Activated CD4-positive, alpha-beta T cell treated with anti-CD3 and anti-CD28 coated beads, Interleukin-2, amount 10 ng/mL, durations not matched to agents 7 days and 5 days (primary cell): ENCODE results near the gene FHIT. TPM values are rescaled to one million over a fixed set of nuclear protein-coding genes. Genes with fewer than 3 reads are reported as not detected.

ENCODE experiments used
- CTCF ChIA-PET: fragments of 350-600 bp; sonication (Branson Sonifier 250); formaldehyde crosslinking; loops from one replicate; lab custom pipeline; 2021; ENCODE audit warnings: antibody characterized with exemption; lab: Charles Lee
- POLR2A ChIA-PET: fragments of 350-600 bp; sonication (Branson Sonifier 250); formaldehyde crosslinking; loops from one replicate; lab custom pipeline; 2021; ENCODE audit warnings: antibody characterized with exemption; lab: Charles Lee
- DNase-seq: peaks from one replicate; pipeline ENCODE4 v3.0.0-alpha.2; 2020
- H3K27ac Mint-ChIP-seq: one replicate; pipeline ENCODE4 v1.8.0; 2021; ENCODE audit warnings: mild to moderate bottlenecking, moderate library complexity, mixed read lengths
- H3K27me3 Mint-ChIP-seq: one replicate; pipeline ENCODE4 v1.8.0; 2021; ENCODE audit warnings: mixed read lengths
- H3K36me3 Mint-ChIP-seq: one replicate; pipeline ENCODE4 v1.8.0; 2021; ENCODE audit warnings: low read depth, mixed read lengths
- H3K4me1 Mint-ChIP-seq: one replicate; pipeline ENCODE4 v1.8.0; 2021; ENCODE audit warnings: mixed read lengths
- H3K4me3 Mint-ChIP-seq: one replicate; pipeline ENCODE4 v1.8.0; 2021; ENCODE audit warnings: mild to moderate bottlenecking, moderate library complexity, mixed read lengths
- H3K9me3 Mint-ChIP-seq: one replicate; pipeline ENCODE4 v1.8.0; 2021; ENCODE audit warnings: mixed read lengths
- total RNA-seq, 2 experiments: library from RNA; stranded (reverse); gene quantifications; one replicate each; pipeline ENCODE4 v1.2.3, GENCODE V29; 2021

Gene FHIT
- total RNA-seq, 2 experiments from 2014 or later = 39.4 to 41.2 TPM

DNA sequence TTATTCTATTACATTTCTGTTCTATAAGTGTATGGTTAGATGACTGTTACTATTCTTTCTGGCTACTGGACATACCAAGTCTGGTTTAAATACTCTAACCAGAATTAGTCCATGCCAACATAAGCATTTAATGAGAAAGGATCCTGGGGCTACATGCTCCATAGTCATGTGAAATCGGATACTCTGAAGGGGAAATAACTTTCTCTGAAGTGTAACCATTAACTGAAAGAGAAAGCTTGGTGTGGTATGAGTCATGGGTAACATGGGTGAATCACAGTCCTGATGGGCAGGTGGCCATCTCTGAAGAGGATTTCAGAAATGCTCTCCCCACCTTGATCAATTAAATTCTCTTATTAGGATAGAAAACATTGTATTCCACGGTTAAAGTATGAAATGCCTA, 69.4 kb downstream of the FHIT start:
- POLR2A ChIA-PET = no interaction called here
- H3K4me1 Mint-ChIP-seq = peaks cover 12% of the 10 kb centered on the region
- no peak overlapping the region for H3K27ac Mint-ChIP-seq
- no peaks in the 10 kb centered on the region for H3K36me3 Mint-ChIP-seq
- DNase-seq = no peak
- H3K4me3 Mint-ChIP-seq = no peak overlapping the region
- CTCF ChIA-PET = no interaction called here
- H3K27me3 Mint-ChIP-seq = no peaks in the 10 kb centered on the region
- peaks cover 5% of the 10 kb centered on the region for H3K9me3 Mint-ChIP-seq

DNA sequence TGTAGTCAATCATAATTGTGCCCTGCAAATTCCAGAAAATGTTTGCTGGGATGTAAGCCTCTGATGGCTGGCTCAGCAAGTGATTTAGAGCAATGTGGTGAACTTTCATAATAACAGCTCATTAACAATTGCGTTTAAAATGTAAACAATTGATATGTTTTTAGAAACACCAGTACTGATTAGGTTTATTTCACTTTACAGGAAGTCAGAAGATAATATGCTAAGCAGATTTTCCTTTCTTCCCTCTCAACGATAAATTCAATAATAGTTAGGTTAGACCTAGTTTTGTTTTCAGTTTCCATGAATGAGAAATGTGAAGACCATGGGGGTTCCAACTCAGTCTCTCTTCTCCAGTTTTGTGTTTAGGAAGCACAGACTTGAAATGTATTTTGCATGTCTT, 71.0 kb downstream of the FHIT start:
- Mint-ChIP-seq H3K4me1 (peaks cover 8% of the 10 kb centered on the region), H3K4me3 (no peak overlapping the region), H3K27ac (no peak overlapping the region), H3K9me3 (peaks cover 4% of the 10 kb centered on the region), H3K36me3 (no peaks in the 10 kb centered on the region), H3K27me3 (no peaks in the 10 kb centered on the region)
- ChIA-PET POLR2A (no interaction called here), CTCF (no interaction called here)
- no peak for DNase-seq

DNA sequence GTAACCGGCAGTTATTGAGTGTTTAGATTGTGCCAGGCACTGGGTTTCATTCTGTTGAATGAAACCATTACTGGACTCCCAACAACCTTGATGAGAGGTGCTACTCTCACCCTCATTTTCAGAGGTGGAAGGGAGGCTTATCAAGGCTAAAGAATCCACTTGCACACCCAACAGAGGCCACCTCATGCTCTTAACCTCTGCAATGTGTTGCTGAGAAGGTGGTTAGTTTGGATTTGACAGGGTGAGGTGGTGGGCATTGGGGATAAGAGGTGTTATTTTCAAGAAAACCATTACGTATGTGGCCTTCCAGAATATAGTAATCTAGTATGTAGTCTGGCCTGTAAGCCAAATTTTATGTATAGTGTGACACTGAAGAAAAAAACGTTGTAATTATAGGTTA, 73.1 kb downstream of the FHIT start:
- POLR2A ChIA-PET = no interaction called here
- Mint-ChIP-seq H3K36me3 (no peaks in the 10 kb centered on the region), H3K4me1 (peaks cover 8% of the 10 kb centered on the region), H3K9me3 (peaks cover 4% of the 10 kb centered on the region), H3K27ac (no peak overlapping the region), H3K4me3 (no peak overlapping the region), H3K27me3 (no peaks in the 10 kb centered on the region)
- CTCF ChIA-PET = no interaction called here
- DNase-seq = no peak

DNA sequence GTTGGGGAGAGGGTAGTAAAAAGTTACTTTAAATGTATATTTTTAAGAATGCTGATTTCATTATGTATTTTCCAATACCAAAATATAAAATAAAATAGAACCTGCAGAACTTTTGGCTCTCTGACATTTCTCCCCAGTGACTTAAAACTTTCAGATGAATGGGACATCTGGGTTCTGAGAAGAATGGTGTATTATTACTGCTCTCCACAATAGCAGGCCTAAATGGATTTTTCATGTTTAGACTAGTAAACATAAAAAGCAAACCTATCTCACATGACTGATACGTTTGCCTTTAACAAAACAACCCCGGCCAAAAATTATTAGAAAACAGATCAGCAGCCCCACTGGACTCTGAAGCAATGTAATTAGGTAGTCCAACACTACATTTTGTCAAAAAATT, 73.8 kb downstream of the FHIT start:
- H3K9me3 Mint-ChIP-seq = peaks cover 4% of the 10 kb centered on the region
- DNase-seq = no peak
- ChIA-PET POLR2A (no interaction called here), CTCF (no interaction called here)
- no peak overlapping the region for H3K27ac Mint-ChIP-seq
- no peaks in the 10 kb centered on the region for H3K27me3 Mint-ChIP-seq
- H3K4me1 Mint-ChIP-seq = peaks cover 8% of the 10 kb centered on the region
- H3K4me3 Mint-ChIP-seq = no peak overlapping the region
- no peaks in the 10 kb centered on the region for H3K36me3 Mint-ChIP-seq

GRCh38 chr3:61173676-61174075, 77.6 kb downstream of the FHIT start:
- POLR2A ChIA-PET = no interaction called here
- no peak for DNase-seq
- H3K9me3 Mint-ChIP-seq = peaks cover 2% of the 10 kb centered on the region
- CTCF ChIA-PET = no interaction called here
- no peaks in the 10 kb centered on the region for H3K36me3 Mint-ChIP-seq
- no peaks in the 10 kb centered on the region for H3K4me1 Mint-ChIP-seq
- H3K27ac Mint-ChIP-seq = no peak overlapping the region
- H3K4me3 Mint-ChIP-seq = no peak overlapping the region
- no peaks in the 10 kb centered on the region for H3K27me3 Mint-ChIP-seq

- no peaks in the 10 kb centered on the region for H3K4me1 Mint-ChIP-seq
- H3K36me3 Mint-ChIP-seq = no peaks in the 10 kb centered on the region
- DNase-seq = no peak
- ChIA-PET POLR2A (no interaction called here), CTCF (no interaction called here)
- no peaks in the 10 kb centered on the region for H3K27me3 Mint-ChIP-seq
- peaks cover 4% of the 10 kb centered on the region for H3K9me3 Mint-ChIP-seq
- H3K4me3 Mint-ChIP-seq = no peak overlapping the region
- no peak overlapping the region for H3K27ac Mint-ChIP-seq
These were observed 78.6 kb downstream of the FHIT start for GRCh38 chr3:61172684-61173083.

GRCh38 chr3:61172203-61172602, 79.0 kb downstream of the FHIT start:
- Mint-ChIP-seq H3K36me3 (no peaks in the 10 kb centered on the region), H3K27me3 (no peaks in the 10 kb centered on the region), H3K9me3 (peaks cover 4% of the 10 kb centered on the region), H3K27ac (no peak overlapping the region), H3K4me3 (no peak overlapping the region), H3K4me1 (no peaks in the 10 kb centered on the region)
- no peak for DNase-seq
- ChIA-PET POLR2A (no interaction called here), CTCF (no interaction called here)

GRCh38 chr3:61169621-61170251, 81.5 kb downstream of the FHIT start:
- H3K27ac Mint-ChIP-seq = no peak overlapping the region
- H3K36me3 Mint-ChIP-seq = peaks cover 6% of the 10 kb centered on the region
- no peak overlapping the region for H3K4me3 Mint-ChIP-seq
- peaks cover 10% of the 10 kb centered on the region for H3K9me3 Mint-ChIP-seq
- no peak for DNase-seq
- ChIA-PET POLR2A (no interaction called here), CTCF (no interaction called here)
- H3K4me1 Mint-ChIP-seq = no peaks in the 10 kb centered on the region
- no peaks in the 10 kb centered on the region for H3K27me3 Mint-ChIP-seq

DNA sequence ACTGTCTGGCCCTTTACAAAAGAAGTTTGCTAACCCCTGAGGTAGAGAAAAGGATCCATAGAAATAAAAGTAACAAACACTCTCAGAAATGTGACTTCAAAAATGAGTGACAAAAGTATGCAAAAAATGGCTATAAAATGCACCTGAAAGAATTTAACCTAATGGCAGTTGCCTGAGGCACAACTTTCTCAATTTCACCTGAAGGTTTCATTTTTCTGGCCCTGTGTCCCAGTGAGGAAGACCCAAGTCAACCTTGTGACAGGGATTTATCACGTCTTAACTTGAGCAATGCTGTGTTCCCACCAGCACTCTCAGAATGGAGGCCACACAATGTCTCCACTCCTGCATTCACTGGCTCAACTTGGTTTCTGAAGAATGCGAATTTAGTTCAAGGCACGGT, 83.0 kb downstream of the FHIT start:
- Mint-ChIP-seq H3K27me3 (no peaks in the 10 kb centered on the region), H3K4me1 (no peaks in the 10 kb centered on the region), H3K9me3 (peaks cover 12% of the 10 kb centered on the region), H3K36me3 (peaks cover 6% of the 10 kb centered on the region), H3K27ac (no peak overlapping the region), H3K4me3 (no peak overlapping the region)
- ChIA-PET CTCF (no interaction called here), POLR2A (no interaction called here)
- no peak for DNase-seq

DNA sequence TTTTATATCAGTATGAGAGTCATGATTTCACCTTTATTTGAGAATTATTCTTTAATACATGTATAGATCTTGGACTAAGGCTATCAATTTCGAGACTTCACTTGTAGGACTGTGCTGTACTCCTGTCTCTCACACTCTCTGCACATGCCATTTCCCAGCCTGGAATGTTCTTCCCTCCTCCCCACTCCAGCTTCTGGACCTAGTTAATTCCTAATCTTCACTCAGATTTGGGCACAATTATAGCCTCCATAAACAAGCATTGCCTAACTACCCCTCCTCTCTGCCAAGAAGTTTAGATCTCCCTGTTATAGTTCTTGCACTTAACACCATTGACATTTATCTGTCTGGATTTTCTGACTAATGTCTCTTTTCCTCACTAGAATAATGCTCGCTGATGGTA, 88.3 kb downstream of the FHIT start:
- DNase-seq = no peak
- H3K9me3 Mint-ChIP-seq = peaks cover 9% of the 10 kb centered on the region
- H3K27ac Mint-ChIP-seq = no peak overlapping the region
- ChIA-PET POLR2A (no interaction called here), CTCF (no interaction called here)
- peaks cover 2% of the 10 kb centered on the region for H3K4me1 Mint-ChIP-seq
- peaks cover 6% of the 10 kb centered on the region for H3K36me3 Mint-ChIP-seq
- no peak overlapping the region for H3K4me3 Mint-ChIP-seq
- no peaks in the 10 kb centered on the region for H3K27me3 Mint-ChIP-seq

GRCh38 chr3:61158667-61159066, 92.6 kb downstream of the FHIT start:
- Mint-ChIP-seq H3K9me3 (no peaks in the 10 kb centered on the region), H3K4me1 (peaks cover 2% of the 10 kb centered on the region), H3K4me3 (no peak overlapping the region), H3K27ac (no peak overlapping the region), H3K36me3 (no peaks in the 10 kb centered on the region), H3K27me3 (no peaks in the 10 kb centered on the region)
- POLR2A ChIA-PET = no interaction called here
- CTCF ChIA-PET = no interaction called here
- DNase-seq = no peak

GRCh38 chr3:61158216-61158615, 93.0 kb downstream of the FHIT start:
- no peak for DNase-seq
- Mint-ChIP-seq H3K4me3 (no peak overlapping the region), H3K36me3 (no peaks in the 10 kb centered on the region), H3K27ac (no peak overlapping the region), H3K9me3 (no peaks in the 10 kb centered on the region), H3K4me1 (peaks cover 2% of the 10 kb centered on the region), H3K27me3 (no peaks in the 10 kb centered on the region)
- ChIA-PET POLR2A (no interaction called here), CTCF (no interaction called here)

GRCh38 chr3:61157414-61157813, 93.8 kb downstream of the FHIT start:
- ChIA-PET POLR2A (no interaction called here), CTCF (no interaction called here)
- no peak overlapping the region for H3K27ac Mint-ChIP-seq
- H3K27me3 Mint-ChIP-seq = no peaks in the 10 kb centered on the region
- no peak for DNase-seq
- no peaks in the 10 kb centered on the region for H3K9me3 Mint-ChIP-seq
- peaks cover 2% of the 10 kb centered on the region for H3K4me1 Mint-ChIP-seq
- no peaks in the 10 kb centered on the region for H3K36me3 Mint-ChIP-seq
- no peak overlapping the region for H3K4me3 Mint-ChIP-seq

- H3K4me1 Mint-ChIP-seq = peaks cover 2% of the 10 kb centered on the region
- no peak for DNase-seq
- ChIA-PET POLR2A (no interaction called here), CTCF (no interaction called here)
- no peaks in the 10 kb centered on the region for H3K36me3 Mint-ChIP-seq
- no peak overlapping the region for H3K27ac Mint-ChIP-seq
- H3K27me3 Mint-ChIP-seq = no peaks in the 10 kb centered on the region
- H3K4me3 Mint-ChIP-seq = no peak overlapping the region
- H3K9me3 Mint-ChIP-seq = no peaks in the 10 kb centered on the region
These were observed 95.5 kb downstream of the FHIT start for GRCh38 chr3:61155701-61156292.
